ENCODE measurements around the gene RXRB. TPM values are rescaled to one million over a fixed set of nuclear protein-coding genes. Genes with fewer than 3 reads are reported as not detected.

Gene RXRB
- total and polyA plus RNA-seq, 2 of the 8 experiments (the other 6 are each of a cell fraction or from before 2014, with no cell fraction given) = 13.0 to 18.1 TPM

DNA sequence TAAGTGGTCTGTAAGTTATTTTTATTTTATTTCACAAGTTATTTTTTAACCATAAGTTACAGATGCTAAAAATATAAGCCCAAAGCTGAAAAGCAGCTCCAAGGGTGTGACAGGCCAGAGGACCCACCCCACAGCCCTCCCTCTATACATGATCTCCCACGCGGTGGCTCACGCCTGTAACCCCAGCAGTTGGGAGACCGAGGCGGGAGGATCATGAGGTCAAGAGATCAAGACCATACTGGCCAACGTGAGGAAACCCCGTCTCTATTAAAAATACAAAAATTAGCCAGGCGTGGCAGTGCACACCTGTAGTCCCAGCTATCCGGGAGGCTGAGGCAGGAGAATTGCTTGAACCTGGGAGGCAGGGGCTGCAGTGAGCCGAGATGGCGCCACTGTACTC lies 40.4 kb downstream of the RXRB start:
- Histone ChIP-seq H3K4ac (replicated peaks; ENCODE audit: insufficient read length, low read depth, low read length) (no peak overlapping the region), H3K56ac (replicated peaks; ENCODE audit: insufficient read length, low read depth, low read length) (no peak overlapping the region), H3K4me1 (replicated peaks in 1 of 4; ENCODE audit: control insufficient read depth in 3 of 4, insufficient read depth in 4 of 4, low read length in 3 of 4) (peaks cover 0 to 6% (median 2%) of the 10 kb centered on the region in 4 experiments; a peak in 6 of 7 replicates), H2BK120ac (replicated peaks; ENCODE audit: low read depth, low read length) (no peak overlapping the region), H4K5ac (ENCODE audit: insufficient read length, low read depth, low read length) (no peak overlapping the region), H3K18ac (ENCODE audit: extremely low read depth, low read length) (no peak overlapping the region), H3K27ac (ENCODE audit: low read depth, low read length) (no peak overlapping the region), H4K20me1 (replicated peaks in 1 of 2; ENCODE audit: control insufficient read depth in 1 of 2, insufficient read depth in 2 of 2, low read length in 2 of 2) (no peaks in the 10 kb centered on the region), H3K14ac (ENCODE audit: insufficient read length) (no peak overlapping the region), H2AFZ (ENCODE audit: low read length) (no peak overlapping the region), H3K79me2 (ENCODE audit: control insufficient read depth in 1 of 2, insufficient read depth in 2 of 2, low read length in 2 of 2) (no peaks in the 10 kb centered on the region), H3K23ac (ENCODE audit: insufficient read length) (no peak overlapping the region), H3K9me3 (ENCODE audit: insufficient read depth in 2 of 2, low read depth in 1 of 2, low read length in 1 of 2) (no peaks in the 10 kb centered on the region), H3K4me3 (ENCODE audit: extremely low read depth in 1 of 4, insufficient read depth in 2 of 4, low read depth in 3 of 4, low read length in 4 of 4) (no peak overlapping the region), H3K9ac (replicated peaks in 1 of 4; ENCODE audit: extremely low read depth in 1 of 4, low read depth in 3 of 4, low read length in 3 of 4) (no peak overlapping the region), H2BK15ac (ENCODE audit: low read length) (no peak overlapping the region), H3K27me3 (replicated peaks in 1 of 4; ENCODE audit: control insufficient read depth in 3 of 4, extremely low read depth in 1 of 4, insufficient read depth in 3 of 4, low read length in 3 of 4) (peaks cover 0 to 8% (median 2%) of the 10 kb centered on the region in 4 experiments; a peak in 4 of 7 replicates), H4K8ac (ENCODE audit: extremely low read depth, insufficient read depth, low read length) (no peak overlapping the region), H3K36me3 (ENCODE audit: control insufficient read depth in 2 of 4, insufficient read depth in 4 of 4, low read length in 3 of 4) (no peaks in the 10 kb centered on the region), H2BK12ac (ENCODE audit: low read depth, low read length) (no peak overlapping the region), H2AK5ac (ENCODE audit: low read depth, low read length) (no peak overlapping the region), H2BK5ac (ENCODE audit: low read depth, low read length) (no peak overlapping the region), H3K4me2 (ENCODE audit: insufficient read depth in 1 of 2, low read depth in 2 of 2, low read length in 2 of 2) (no peak overlapping the region), H3K23me2 (ENCODE audit: low read depth, low read length) (peaks cover 7% of the 10 kb centered on the region; the same call in 1 of the 2 replicates), H3K79me1 (ENCODE audit: low read depth, low read length) (no peaks in the 10 kb centered on the region), H2BK20ac (ENCODE audit: low read length) (no peak overlapping the region), H4K91ac (replicated peaks; ENCODE audit: insufficient read length, low read length) (no peak overlapping the region)
- no peak for DNase-seq (ENCODE audit: low read depth in 1 of 2, low spot score in 2 of 2)
- POLR2A ChIA-PET (ENCODE audit: partially characterized antibody) = interaction anchor here (1.0 to 1.8 kb wide), 6 partner anchors 11 to 188 kb away, joined by 3 to 5 read pairs (median 4); no protein-coding TSS in a partner anchor
- 96% methylated on average over 11 of the region's 11 CpGs; no CpG with 5 or more reads in 1 of the 2 experiments for WGBS, 2 experiments (ENCODE audit: extremely low coverage in 1 of 2, insufficient coverage in 1 of 2, insufficient read length in 1 of 2, insufficient replicate concordance in 2 of 2, low coverage in 1 of 2, low lambda C conversion rate in 2 of 2, missing lambda C conversion rate in 1 of 2)
- FAIRE-seq = no peak
- CTCF ChIA-PET (ENCODE audit: partially characterized antibody) = interaction anchor here (1.0 to 9.5 kb wide), 15 partner anchors 12 to 176 kb away, joined by 3 to 74 read pairs (median 4); partner anchors contain the start of gene HLA-DOA
- TF ChIP-seq CTBP2 (IDR thresholded peaks at IDR 0.05; ENCODE audit: borderline replicate concordance, insufficient read depth, insufficient read length, low read length) (no peak), MAFK (IDR thresholded peaks at IDR 0.05; ENCODE audit: low read depth, low read length) (no peak), ASH2L (IDR thresholded peaks at IDR 0.05; ENCODE audit: low read length) (no peak), SIX5 (IDR thresholded peaks at IDR 0.05; ENCODE audit: low read depth, low read length) (no peak), TCF12 (IDR thresholded peaks at IDR 0.05; ENCODE audit: low read depth, low read length) (no peak), CHD2 (IDR thresholded peaks at IDR 0.05; ENCODE audit: low read length) (no peak), SP4 (IDR thresholded peaks at IDR 0.05; ENCODE audit: low read length) (no peak), SRF (IDR thresholded peaks at IDR 0.05; ENCODE audit: low read depth, low read length) (no peak), ZNF274 (IDR thresholded peaks at IDR 0.05; ENCODE audit: borderline replicate concordance, extremely low read depth, low read length) (no peak), YY1 (IDR thresholded peaks at IDR 0.05; ENCODE audit: low read depth, low read length) (no peak), NRF1 (IDR thresholded peaks at IDR 0.05; ENCODE audit: low read depth, low read length) (no peak)
- TF ChIP-seq, protein P1, sequence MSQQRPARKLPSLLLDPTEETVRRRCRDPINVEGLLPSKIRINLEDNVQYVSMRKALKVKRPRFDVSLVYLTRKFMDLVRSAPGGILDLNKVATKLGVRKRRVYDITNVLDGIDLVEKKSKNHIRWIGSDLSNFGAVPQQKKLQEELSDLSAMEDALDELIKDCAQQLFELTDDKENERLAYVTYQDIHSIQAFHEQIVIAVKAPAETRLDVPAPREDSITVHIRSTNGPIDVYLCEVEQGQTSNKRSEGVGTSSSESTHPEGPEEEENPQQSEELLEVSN (IDR thresholded peaks at IDR 0.05) = no peak

Measured in H1 (cell line).